Measurements from ENCODE around the gene HOXB1. TPM values are rescaled to one million over a fixed set of nuclear protein-coding genes. Genes with fewer than 3 reads are reported as not detected.

The HOXB1 gene
- total and polyA plus RNA-seq, 8 donors = 0.28 TPM; not detected in 7

DNA sequence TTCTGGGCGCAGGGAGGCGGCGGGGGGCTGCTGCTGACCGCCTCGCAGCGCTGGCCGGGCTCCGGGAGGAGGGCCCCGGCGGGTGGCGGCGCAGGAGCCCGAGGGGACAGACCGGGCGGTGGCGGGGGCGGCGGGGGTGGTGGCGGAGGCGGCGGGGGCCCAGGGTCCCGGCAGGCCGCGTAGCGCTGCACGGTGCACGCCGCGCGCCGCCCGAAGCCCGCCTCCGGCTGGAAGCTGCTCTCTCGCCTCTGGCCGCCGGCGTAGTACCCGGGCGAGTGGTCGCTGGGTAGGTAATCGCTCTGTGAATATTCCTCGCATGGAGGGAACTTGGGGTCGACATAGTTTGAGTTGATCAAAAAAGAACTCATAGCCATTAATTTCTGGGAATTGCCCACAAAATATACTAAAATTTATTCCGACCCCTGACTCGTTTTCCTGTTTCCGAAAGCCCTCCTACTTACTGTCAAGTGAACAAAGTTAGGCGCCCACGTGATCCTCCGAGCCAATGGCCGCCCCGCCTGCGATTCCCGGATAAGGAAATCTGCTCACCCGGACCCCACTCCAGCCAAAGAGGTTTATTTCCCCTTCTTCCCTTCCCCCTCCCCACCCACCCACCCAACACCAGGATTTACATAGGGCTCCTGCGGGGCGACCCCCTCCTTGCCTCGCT, 47.3 kb upstream of the HOXB1 start, which contains the start of gene HOXB4:
HOXB4 (minus strand) TSS at position 405 of the 670 bp plus-strand sequence; CDS start at position 374, 31 bp downstream.
- Histone ChIP-seq H3K4me1 (peaks cover 14 to 69% (median 43%) of the 10 kb centered on the region in 4 donors), H3K27ac (peak within 1 kb of the TSS; percentile 61 to 95 (median 93)), H3K27me3 (peaks cover 0 to 100% (median 96%) of the 10 kb centered on the region in 3 donors), H3K4me3 (peak within 1 kb of the TSS; percentile 57 to 61 (median 58)), H3K9me3 (no peaks in the 10 kb centered on the region), H3K36me3 (no peaks in the 10 kb centered on the region)
- TF ChIP-seq POLR2A (IDR thresholded peaks at IDR 0.05) (no peak), EP300 (IDR thresholded peaks at IDR 0.05) (no peak), POLR2AphosphoS5 (IDR thresholded peaks at IDR 0.05) (no peak)
- TF ChIP-seq, protein P1, sequence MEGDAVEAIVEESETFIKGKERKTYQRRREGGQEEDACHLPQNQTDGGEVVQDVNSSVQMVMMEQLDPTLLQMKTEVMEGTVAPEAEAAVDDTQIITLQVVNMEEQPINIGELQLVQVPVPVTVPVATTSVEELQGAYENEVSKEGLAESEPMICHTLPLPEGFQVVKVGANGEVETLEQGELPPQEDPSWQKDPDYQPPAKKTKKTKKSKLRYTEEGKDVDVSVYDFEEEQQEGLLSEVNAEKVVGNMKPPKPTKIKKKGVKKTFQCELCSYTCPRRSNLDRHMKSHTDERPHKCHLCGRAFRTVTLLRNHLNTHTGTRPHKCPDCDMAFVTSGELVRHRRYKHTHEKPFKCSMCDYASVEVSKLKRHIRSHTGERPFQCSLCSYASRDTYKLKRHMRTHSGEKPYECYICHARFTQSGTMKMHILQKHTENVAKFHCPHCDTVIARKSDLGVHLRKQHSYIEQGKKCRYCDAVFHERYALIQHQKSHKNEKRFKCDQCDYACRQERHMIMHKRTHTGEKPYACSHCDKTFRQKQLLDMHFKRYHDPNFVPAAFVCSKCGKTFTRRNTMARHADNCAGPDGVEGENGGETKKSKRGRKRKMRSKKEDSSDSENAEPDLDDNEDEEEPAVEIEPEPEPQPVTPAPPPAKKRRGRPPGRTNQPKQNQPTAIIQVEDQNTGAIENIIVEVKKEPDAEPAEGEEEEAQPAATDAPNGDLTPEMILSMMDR (IDR thresholded peaks at IDR 0.05) = no peak
- intact Hi-C loops (cut with DNase I; ENCODE audit: low total_unique reads) = no loop called here
- WGBS, 5 donors = 2 to 5% (median 4%) methylated on average over 21 to 58 of the region's 58 CpGs
- peak; percentile 59 to 93 for DNase-seq

DNA sequence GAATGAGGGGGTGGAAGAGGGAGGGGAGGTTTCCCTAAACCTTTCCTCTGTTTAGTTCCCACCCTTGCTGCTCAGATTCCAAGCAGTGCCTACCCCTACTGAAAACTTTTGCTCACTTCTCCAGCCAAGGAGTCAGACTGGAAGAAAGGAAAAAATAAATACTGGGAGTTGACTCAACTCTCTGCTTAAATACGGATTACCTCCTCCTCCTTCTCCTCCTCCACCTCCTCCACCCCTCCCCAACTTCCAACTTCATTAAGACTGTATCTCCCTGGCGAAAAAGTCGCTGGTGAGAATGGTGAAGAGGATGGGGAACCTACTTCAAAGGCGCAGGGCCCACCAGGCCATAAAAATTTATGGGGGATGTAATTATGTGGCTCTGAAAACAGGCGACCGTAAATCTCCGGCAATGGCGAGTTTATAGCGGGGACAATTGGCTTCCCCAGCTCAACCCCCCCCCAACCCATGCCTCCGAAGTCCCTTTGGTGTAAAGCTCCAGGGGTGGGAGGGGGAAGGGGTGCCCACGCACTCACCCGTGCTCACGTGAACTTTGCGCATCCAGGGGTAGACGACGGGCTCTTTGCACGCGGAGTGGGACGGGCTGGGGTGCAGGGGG, 46.6 kb upstream of the HOXB1 start:
- intact Hi-C loops (cut with DNase I; ENCODE audit: low total_unique reads) = no loop called here

DNA sequence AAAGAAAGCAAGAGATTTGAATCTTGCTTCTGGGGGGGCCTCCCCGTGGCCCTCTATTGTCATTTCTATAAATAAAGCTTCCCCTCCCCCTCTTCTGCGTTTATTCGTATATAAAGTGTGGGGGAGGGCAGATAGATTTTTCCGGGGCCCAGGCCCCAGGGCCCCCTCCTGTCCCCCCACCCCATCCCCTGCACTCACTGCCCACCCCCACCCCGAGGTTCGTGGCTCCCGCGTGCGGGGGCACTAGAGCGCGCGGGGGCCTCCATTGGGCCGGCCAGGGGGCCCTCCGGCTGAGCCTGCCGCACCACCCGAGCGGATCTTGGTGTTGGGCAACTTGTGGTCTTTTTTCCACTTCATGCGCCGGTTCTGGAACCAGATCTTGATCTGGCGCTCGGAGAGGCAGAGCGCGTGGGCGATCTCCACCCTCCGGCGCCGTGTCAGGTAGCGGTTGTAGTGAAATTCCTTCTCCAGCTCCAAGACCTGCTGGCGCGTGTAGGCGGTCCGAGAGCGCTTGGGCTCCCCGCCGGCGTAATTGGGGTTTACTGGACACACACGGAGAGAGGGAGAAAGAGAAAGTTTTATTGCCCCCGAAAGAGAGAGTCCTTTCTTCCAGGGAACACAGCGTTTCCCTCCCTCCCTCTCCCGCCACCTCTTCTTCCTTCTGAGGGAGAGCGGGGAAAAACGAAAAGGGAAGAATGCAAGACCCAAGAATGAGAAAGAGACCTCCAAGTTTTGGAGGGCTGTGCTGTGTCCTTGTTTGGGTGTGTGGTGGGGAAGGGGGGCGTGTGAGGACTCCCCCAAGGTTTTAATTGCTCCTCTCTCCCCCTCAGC, 45.9 kb upstream of the HOXB1 start:
- H3K4me1 ChIP-seq = peaks cover 17 to 70% (median 46%) of the 10 kb centered on the region in 4 donors
- H3K27ac ChIP-seq = peak overlapping the region; percentile 61 to 95 (median 93)
- TF ChIP-seq POLR2A (IDR thresholded peaks at IDR 0.05) = no peak
- TF ChIP-seq POLR2AphosphoS5 (IDR thresholded peaks at IDR 0.05) = peak in 1 of 3 donors; percentile 27
- TF ChIP-seq, protein P1 (IDR thresholded peaks at IDR 0.05) = no peak
- H3K9me3 ChIP-seq = no peaks in the 10 kb centered on the region
- intact Hi-C loops (cut with DNase I; ENCODE audit: low total_unique reads) = no loop called here
- peaks cover 0 to 100% (median 82%) of the 10 kb centered on the region in 3 donors for H3K27me3 ChIP-seq
- 5 to 14% (median 11%) methylated on average over 30 to 43 of the region's 43 CpGs for WGBS, 5 donors
- DNase-seq = no peak
- H3K36me3 ChIP-seq = no peaks in the 10 kb centered on the region
- H3K4me3 ChIP-seq = peak overlapping the region; percentile 57 to 61 (median 58)

More for the DNA sequence above, 46.6 kb upstream of the HOXB1 start:
- Histone ChIP-seq H3K27me3 (peaks cover 0 to 100% (median 90%) of the 10 kb centered on the region in 3 donors), H3K27ac (peak overlapping the region; percentile 61 to 95 (median 93)), H3K4me3 (peak overlapping the region; percentile 57 to 61 (median 58)), H3K4me1 (peaks cover 17 to 70% (median 45%) of the 10 kb centered on the region in 4 donors), H3K36me3 (no peaks in the 10 kb centered on the region), H3K9me3 (no peaks in the 10 kb centered on the region)
- WGBS, 5 donors = 3 to 11% (median 7%) methylated on average over 10 to 19 of the region's 19 CpGs
- DNase-seq = no peak
- TF ChIP-seq, protein P1 (IDR thresholded peaks at IDR 0.05) = no peak
- TF ChIP-seq POLR2AphosphoS5 (IDR thresholded peaks at IDR 0.05) = peak in 1 of 3 donors; percentile 38
